Activated naive CD4-positive, alpha-beta T cell treated with anti-CD3 and anti-CD28 coated beads, Interleukin-2, amount 50 U/mL, for 72 hours (primary cell): ENCODE measurements around the gene RFX8. TPM values are rescaled to one million over a fixed set of nuclear protein-coding genes. Genes with fewer than 3 reads are reported as not detected.
A peak's percentile ranks its signal among the peaks of the same experiment; 100 is the strongest.

Experiments used
- ATAC-seq, 2 donors: fragments of 150-1000 bp; cut with Tn5 transposase; 2 replicates each; pipeline ENCODE4 v1.10.0; 2021; ENCODE audit warnings: mild to moderate bottlenecking in 2 of 2, moderate library complexity in 2 of 2
- DNase-seq, 2 donors: peaks; one replicate each; pipeline ENCODE4 v3.0.0; 2021 to 2022; ENCODE audit warnings: low spot score in 2 of 2
- H3K27ac Mint-ChIP-seq, 2 donors: one replicate each; pipeline ENCODE4 v1.8.0; 2022; ENCODE audit warnings: mild to moderate bottlenecking in 2 of 2, mixed read lengths in 2 of 2
- H3K36me3 Mint-ChIP-seq, 2 donors: one replicate each; pipeline ENCODE4 v1.8.0; 2022; ENCODE audit warnings: mixed read lengths in 2 of 2
- H3K9me3 Mint-ChIP-seq, 2 donors: one replicate each; pipeline ENCODE4 v1.8.0; 2022; ENCODE audit warnings: mixed read lengths in 2 of 2
- total RNA-seq, 2 donors: library from RNA; stranded (reverse); gene quantifications; one replicate each; pipeline ENCODE4 v1.2.3, GENCODE V29; 2022

RFX8 gene
- total RNA-seq, 2 donors from 2014 or later, result 0.76 to 1.9 TPM

DNA sequence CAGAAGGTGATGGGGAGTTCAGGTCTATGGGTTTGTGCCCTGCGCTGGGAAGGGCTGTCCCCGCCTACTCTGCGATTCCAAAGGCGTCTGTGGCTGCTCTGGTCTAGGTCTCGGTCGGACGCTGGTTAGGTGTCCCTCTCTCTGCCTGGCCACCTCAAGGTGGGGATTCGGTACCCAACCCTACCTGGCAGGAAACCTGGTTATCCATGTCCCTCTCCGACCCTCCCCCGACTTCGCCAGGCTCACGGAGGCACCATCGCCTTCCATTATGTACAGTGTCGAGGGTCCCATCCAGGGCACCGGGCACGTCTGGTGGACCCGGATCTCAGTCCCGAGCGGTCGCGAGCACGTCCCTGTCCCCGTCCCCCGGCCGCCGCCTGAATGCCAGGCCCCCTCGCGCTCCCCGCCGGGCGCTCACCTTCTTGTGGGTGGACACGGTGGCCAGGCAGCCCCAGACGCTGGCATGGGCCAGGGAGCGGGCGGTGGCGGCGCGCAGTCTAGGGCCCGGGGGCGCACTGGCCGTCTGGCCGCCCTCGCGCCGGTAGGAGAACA lies 88.2 kb downstream of the RFX8 start:
- DNase-seq (no peak), ATAC-seq (peak in 1 of 2 donors; percentile 56)
- no peaks in the 10 kb centered on the region for H3K36me3 Mint-ChIP-seq
- H3K9me3 Mint-ChIP-seq, result no peaks in the 10 kb centered on the region
- no peak overlapping the region for H3K27ac Mint-ChIP-seq

DNA sequence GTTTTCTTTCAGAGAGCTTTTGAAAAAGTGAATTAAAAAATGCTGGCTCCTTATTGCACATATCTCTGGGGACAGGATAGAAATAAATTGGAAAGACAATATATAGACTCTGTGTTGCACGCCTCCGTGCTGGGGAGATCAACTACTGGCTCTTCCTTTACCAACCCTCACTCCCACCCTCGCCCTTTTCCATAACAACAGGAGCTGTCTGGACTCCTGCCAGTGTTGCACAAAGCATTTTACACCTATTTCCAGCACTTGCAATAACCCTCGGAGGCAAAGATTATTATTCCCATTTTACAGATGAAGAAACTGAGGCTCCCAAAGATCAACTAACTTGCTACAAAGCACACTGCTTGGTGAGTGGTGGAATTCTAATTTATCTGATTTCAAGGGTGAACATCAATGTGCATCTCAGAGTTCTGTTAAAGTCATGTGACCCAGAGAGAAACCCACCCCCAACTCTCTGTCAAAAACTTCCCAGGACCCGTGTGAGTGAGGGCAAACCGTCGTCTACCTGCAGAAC lies 91.8 kb downstream of the RFX8 start:
- Mint-ChIP-seq H3K27ac (no peak overlapping the region), H3K9me3 (no peaks in the 10 kb centered on the region), H3K36me3 (no peaks in the 10 kb centered on the region)
- ATAC-seq, result no peak
- no peak for DNase-seq

DNA sequence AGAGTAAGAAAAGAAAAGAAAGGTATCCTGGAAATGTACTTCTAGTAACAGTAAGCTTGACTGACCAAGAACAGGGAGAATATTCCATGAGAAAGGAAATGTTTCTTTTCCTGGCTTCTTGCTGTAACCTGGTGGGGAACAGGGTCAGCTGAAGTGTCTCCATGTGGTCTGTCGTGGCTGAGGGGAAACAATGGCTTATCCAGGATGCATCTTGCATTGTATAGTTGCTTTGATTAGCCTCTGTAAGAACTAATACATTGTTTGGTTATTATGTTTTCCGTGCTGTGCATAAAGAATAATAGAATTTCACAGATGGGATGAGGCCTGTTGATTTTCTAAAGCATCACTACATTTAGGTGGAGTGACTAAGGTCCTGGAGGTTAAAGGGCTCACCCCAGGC lies 92.5 kb downstream of the RFX8 start:
- no peaks in the 10 kb centered on the region for H3K9me3 Mint-ChIP-seq
- no peak for ATAC-seq
- DNase-seq, result no peak
- no peaks in the 10 kb centered on the region for H3K36me3 Mint-ChIP-seq
- no peak overlapping the region for H3K27ac Mint-ChIP-seq

DNA sequence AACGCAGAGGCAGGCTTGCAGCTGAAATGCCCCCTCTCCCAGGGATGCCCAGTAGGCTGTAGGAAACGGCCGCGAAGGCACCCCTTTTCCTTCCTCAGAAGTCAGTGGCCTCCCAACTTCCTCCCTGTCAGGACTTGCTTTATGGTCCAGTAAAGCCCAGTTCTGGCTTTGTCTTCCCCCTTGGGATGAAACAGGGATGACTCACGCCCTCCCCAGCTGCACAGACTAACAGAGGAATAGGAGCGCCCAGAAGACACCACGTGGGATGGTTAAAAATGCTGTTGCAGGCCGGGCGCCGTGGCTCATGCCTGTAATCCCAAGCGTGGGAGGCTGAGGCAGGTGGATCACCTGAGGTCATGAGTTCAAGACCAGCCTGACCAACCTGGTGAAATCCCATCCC lies 94.5 kb downstream of the RFX8 start:
- ATAC-seq (no peak), DNase-seq (no peak)
- Mint-ChIP-seq H3K36me3 (no peaks in the 10 kb centered on the region), H3K9me3 (no peaks in the 10 kb centered on the region), H3K27ac (no peak overlapping the region)

DNA sequence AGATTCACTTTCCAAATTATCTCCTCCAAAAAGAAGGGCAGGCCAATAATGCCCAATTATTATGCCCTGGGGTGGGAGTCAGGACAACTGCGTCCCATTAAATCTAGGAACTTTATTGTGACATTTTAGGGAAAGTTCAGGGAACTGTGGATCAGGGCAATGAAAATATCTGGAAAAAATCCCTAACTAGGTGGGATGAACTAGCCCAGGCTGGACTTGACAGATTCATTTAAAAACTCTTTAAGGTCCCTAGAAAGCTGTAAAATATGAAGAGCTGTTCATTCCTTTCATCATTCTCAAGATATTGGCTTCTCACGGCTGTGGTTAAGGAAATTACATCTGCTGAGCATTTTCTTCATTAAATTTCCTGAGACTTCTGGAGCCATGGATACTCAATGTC lies 95.8 kb downstream of the RFX8 start:
- ATAC-seq, result no peak
- Mint-ChIP-seq H3K9me3 (no peaks in the 10 kb centered on the region), H3K36me3 (no peaks in the 10 kb centered on the region), H3K27ac (no peak overlapping the region)
- DNase-seq, result no peak

DNA sequence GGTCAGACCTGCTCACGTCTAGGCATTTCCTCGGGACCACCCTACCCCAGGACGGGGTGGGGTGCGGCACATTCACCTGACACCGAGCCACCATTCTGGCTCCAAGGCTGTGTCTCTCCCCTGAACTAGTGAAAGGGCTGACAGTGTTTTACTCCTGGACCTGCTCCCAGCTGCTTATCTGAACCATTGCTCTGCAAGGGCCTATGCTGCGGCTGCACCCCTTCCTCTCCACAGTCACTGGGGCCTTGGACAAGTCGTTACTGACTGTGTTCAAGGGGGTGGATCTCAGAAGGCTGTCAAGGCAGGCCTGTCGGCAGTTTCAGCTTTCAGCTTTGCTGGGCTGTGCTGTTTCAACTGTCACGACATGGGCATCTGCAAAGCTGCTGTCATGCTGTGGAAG lies 99.3 kb downstream of the RFX8 start:
- peaks cover 0 to 10% of the 10 kb centered on the region in 2 donors for H3K36me3 Mint-ChIP-seq
- peaks cover 3 to 13% of the 10 kb centered on the region in 2 donors for H3K9me3 Mint-ChIP-seq
- no peak overlapping the region for H3K27ac Mint-ChIP-seq
- DNase-seq (no peak), ATAC-seq (no peak)

DNA sequence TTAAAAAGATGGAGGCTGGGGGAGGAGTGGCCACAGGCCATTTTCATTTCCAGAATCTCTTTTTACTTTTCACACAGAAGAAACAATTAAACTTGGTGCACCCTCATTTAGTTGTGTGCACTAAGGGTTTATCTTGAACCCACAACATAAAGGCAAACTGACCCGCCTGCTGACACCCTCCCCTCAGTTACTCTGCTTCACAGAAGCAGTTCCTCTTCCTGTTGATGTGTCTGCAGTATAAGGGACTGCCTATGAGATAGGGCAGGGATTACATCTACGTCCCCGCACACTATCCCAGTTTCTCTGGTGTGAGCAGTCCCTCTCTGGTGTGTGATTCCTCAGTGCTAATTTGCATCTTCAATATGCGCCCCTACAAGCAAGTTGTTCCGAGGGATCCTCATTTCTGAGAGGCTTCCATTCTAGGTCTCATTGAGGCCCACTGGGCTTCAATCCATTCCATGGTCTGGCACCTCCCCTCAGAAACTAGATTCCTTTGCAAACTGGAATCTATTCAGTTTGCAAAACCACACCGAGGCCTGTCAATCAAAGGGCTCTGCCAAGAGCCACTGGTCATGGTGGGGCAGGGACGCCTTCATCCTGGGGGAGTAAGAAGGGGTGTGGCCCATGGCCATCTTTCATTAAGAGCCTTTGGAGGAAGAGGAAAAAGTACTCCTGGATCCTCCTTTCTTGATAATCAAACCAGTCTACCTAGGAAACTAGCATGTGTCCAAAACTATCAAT lies 99.9 kb downstream of the RFX8 start:
- no peak for ATAC-seq
- Mint-ChIP-seq H3K36me3 (peaks cover 0 to 10% of the 10 kb centered on the region in 2 donors), H3K9me3 (peaks cover 3 to 13% of the 10 kb centered on the region in 2 donors), H3K27ac (no peak overlapping the region)
- DNase-seq, result no peak

DNA sequence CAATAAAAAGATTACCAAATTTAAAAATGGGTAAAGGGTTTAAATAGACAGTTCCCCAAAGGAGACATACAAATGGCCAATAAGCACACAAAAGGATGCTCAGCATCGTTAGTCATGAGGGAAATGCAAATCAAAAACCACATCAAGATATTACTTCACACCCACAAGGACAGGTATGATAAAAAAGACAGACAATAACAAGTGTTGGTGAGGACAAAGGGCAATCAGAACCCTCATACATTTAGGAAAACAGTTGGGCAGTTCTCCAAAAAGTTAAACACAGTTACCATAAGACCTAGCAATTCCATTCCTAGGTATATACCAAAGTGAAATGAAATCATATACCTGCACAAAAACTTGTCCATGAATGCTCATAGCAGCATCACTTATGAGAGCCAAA lies 102.1 kb downstream of the RFX8 start:
- DNase-seq, result no peak
- Mint-ChIP-seq H3K9me3 (peaks cover 3 to 13% of the 10 kb centered on the region in 2 donors), H3K27ac (no peak overlapping the region), H3K36me3 (peaks cover 0 to 10% of the 10 kb centered on the region in 2 donors)
- ATAC-seq, result no peak

DNA sequence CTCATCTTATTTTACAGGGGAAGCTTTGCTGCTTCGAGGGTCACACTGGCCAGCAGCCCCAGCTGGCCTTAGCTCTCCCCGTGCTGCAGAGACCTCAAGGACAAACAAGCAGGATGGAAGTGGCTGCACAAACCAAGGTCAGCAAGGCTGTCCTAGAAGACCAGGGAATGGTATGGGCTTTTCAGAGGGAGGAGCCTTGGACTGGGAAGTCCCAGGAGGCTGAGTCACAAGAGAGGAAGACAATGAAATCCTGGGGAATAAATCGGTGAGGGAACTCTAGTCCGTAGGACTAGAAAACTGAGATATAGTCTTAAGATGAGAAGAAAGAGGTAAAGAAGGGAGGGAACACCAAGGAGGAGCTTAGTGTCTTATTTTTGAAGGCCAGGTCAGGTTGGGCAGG lies 103.3 kb downstream of the RFX8 start:
- H3K9me3 Mint-ChIP-seq, result peaks cover 3 to 13% of the 10 kb centered on the region in 2 donors
- no peak overlapping the region for H3K27ac Mint-ChIP-seq
- ATAC-seq (no peak), DNase-seq (no peak)
- peaks cover 0 to 10% of the 10 kb centered on the region in 2 donors for H3K36me3 Mint-ChIP-seq

DNA sequence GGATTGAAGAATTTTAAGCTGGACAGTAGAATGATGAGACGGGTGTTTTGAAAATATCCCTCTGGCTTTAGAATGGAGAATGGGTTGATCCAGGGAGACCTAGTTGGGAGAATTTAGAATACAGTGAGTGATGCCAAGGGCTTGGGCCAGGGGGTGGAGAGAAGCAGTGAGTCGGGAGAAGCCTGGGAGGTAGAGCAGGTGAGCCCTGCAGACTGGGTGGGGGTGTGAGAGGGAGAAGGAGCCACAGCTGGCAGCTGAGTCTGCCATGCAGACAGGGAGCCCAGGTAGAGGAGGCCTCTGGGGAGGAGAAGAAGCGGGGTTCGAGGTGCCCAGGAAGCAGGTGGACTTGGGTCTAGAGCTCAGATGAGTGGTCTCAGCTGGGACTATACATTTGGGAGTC lies 105.8 kb downstream of the RFX8 start:
- no peak for DNase-seq
- ATAC-seq, result no peak
- no peak overlapping the region for H3K27ac Mint-ChIP-seq
- H3K9me3 Mint-ChIP-seq, result peaks cover 3 to 13% of the 10 kb centered on the region in 2 donors
- peaks cover 0 to 10% of the 10 kb centered on the region in 2 donors for H3K36me3 Mint-ChIP-seq

DNA sequence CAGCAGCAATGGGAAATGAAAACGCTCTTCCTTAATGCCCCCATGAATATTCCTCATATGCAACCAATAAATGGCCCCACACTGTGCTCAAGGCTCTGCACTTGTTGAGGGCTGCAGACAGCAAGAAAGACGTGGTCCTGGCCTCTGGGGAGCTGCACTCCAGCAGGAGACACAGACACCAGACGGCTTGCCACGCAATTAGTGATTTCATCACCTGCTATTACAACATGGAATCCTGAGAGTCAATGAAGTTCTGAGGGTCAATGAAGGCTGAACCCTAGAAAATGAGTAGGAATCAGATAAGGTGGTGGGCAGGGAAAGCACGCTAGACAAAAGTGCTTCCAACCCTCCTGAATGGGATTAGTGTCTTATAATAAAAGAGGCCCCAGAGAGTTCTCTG lies 106.5 kb downstream of the RFX8 start:
- Mint-ChIP-seq H3K27ac (no peak overlapping the region), H3K36me3 (peaks cover 0 to 10% of the 10 kb centered on the region in 2 donors), H3K9me3 (peaks cover 2 to 12% of the 10 kb centered on the region in 2 donors)
- ATAC-seq, result no peak
- no peak for DNase-seq

DNA sequence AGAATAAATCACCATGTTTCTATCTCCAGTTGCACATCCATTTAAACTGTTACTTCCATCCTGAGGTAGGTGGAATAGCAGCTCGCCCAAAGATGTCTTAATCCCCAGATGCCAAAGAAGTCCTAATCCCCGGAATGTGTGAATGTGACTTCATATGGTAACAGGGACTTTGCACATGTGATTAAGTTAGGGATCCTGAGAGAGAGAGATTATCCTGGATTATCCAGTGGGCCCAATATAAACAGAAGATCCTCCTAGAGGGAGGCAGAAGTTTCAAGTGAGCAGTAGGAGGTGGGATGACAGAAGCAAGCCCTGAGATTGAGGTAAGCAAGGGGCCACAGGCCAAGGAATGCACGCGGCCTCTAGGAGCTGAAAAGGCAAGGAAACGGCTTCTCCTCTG lies 107.4 kb downstream of the RFX8 start:
- H3K9me3 Mint-ChIP-seq, result peaks cover 0 to 3% of the 10 kb centered on the region in 2 donors
- H3K36me3 Mint-ChIP-seq, result peaks cover 0 to 1% of the 10 kb centered on the region in 2 donors
- no peak for ATAC-seq
- no peak overlapping the region for H3K27ac Mint-ChIP-seq
- DNase-seq, result no peak

DNA sequence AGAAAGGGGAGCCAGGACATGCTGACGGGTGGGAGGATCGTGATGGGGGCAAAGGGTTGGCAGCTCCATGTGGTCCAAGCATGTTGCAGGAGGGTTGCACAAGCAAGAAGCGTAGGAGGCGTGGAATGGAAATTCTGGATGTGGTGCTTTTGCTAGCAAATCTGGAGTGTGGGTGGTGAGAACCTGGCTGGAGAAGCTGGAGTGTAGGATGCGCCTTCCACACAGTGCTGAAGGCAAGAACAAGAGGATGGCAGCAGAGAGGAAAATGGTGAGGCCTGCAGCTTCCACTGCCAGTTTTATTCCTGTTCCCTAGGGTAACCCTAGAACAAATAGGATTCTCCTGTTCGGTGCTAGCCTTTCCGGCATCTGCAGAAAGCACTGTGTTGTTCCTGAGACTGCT lies 110.0 kb downstream of the RFX8 start:
- no peaks in the 10 kb centered on the region for H3K9me3 Mint-ChIP-seq
- ATAC-seq (no peak), DNase-seq (no peak)
- no peak overlapping the region for H3K27ac Mint-ChIP-seq
- no peaks in the 10 kb centered on the region for H3K36me3 Mint-ChIP-seq

DNA sequence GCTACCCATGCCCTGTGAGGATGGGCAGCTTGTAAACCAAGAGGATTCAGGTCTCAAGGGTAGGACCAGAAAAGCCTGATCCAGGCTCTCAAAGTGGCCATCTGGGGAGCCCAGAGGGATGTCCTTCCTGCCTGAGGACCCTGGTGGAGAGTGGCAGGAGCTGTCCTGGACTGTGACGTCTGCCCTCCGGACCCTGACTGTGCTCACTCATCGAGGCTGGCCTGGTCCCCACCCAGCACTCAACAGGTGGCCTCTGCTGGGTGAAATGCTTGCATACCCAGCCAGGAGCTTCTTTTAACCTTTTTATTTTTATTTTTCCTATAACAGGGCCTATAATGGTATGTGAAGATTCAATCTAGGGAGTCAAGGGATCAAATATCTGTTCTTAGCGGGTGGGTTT lies 112.1 kb downstream of the RFX8 start:
- Mint-ChIP-seq H3K9me3 (no peaks in the 10 kb centered on the region), H3K36me3 (no peaks in the 10 kb centered on the region), H3K27ac (peak overlapping the region in 1 of 2 donors; percentile 40)
- ATAC-seq (no peak), DNase-seq (no peak)

DNA sequence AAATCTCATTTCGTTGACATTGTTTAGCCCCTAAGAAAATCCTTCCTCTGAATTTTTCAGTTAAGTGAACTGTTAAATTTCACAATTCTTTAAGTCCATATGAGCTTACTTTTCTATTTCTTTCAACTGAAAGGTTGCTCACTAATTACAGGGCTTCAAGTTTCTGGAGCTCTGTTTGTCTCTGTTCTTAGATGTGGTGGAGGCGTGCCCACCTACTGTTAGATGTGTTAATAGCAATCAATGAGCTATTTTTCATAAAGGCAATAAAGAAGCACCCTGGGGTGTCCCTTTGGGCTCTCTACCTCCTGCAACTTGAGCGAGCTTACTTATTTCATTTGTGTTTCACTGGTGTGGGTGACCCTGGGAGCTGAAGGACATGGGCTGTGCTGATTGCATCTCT lies 112.6 kb downstream of the RFX8 start:
- ATAC-seq (no peak), DNase-seq (no peak)
- H3K36me3 Mint-ChIP-seq, result no peaks in the 10 kb centered on the region
- H3K27ac Mint-ChIP-seq, result no peak overlapping the region
- no peaks in the 10 kb centered on the region for H3K9me3 Mint-ChIP-seq

DNA sequence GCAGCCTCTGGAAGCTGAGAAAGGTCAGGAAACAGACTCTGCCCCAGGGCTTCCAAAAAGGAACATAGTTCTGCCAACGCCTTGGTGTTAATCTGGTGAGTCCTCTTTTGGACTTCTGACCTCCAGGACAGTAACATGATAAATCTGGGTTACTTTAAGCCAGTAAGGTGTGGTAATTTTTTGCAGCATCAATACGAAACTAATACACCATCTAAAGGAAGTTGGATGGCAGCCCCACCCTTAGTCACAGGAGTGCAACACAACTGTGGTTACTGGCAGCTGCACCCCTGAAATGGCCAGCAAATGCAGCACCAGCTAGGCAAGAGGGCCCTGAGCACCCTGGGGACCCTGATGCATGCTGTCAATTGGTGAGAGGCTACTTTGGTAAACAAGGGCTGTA lies 113.4 kb downstream of the RFX8 start:
- no peak for DNase-seq
- H3K27ac Mint-ChIP-seq, result no peak overlapping the region
- H3K36me3 Mint-ChIP-seq, result no peaks in the 10 kb centered on the region
- no peaks in the 10 kb centered on the region for H3K9me3 Mint-ChIP-seq
- ATAC-seq, result peak in 1 of 2 donors; percentile 45

DNA sequence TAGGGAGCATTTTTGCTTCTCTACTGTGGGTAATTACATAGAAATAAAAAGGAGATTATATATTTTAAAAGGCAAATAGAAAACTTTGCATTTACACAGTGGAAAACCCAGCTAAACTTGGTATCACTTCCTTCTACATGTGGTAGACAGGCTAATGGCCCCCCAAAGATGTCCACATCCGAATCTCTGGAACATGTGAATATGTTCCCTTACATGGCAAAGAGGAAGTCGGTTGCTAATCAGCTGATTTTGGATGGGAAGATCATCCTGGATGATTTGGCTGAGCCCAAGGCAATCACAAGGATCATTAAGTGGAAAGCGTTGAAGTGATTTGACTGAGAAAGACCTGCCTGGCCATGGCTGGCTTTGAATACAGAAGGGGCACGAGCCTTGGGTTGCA lies 113.8 kb downstream of the RFX8 start:
- Mint-ChIP-seq H3K27ac (no peak overlapping the region), H3K9me3 (no peaks in the 10 kb centered on the region)
- ATAC-seq, result no peak

DNA sequence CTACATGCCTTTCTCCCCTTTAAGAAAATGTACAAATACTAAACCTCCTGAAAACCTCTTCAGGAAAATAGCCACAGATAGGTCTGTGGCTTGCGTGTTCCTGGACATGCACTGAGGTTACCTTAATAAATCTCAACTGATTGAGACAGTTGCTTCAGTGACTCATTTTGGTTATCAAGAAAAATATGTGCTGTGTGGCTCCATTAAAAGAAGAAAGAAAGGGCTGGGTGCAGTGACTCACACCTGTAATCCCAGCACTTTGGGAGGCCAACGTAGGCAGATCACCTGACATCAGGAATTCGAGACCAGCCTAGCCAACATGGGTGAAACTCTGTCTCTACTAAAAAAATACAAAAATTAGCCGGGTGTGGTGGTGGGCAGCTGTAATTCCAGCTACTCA lies 114.7 kb downstream of the RFX8 start:
- Mint-ChIP-seq H3K36me3 (no peaks in the 10 kb centered on the region), H3K27ac (no peak overlapping the region), H3K9me3 (no peaks in the 10 kb centered on the region)
- no peak for DNase-seq
- no peak for ATAC-seq

More for the DNA sequence above, 113.8 kb downstream of the RFX8 start:
- H3K36me3 Mint-ChIP-seq, result no peaks in the 10 kb centered on the region
- DNase-seq, result no peak
